Measurements from ENCODE around the gene LRRC74A.

Gene LRRC74A

DNA sequence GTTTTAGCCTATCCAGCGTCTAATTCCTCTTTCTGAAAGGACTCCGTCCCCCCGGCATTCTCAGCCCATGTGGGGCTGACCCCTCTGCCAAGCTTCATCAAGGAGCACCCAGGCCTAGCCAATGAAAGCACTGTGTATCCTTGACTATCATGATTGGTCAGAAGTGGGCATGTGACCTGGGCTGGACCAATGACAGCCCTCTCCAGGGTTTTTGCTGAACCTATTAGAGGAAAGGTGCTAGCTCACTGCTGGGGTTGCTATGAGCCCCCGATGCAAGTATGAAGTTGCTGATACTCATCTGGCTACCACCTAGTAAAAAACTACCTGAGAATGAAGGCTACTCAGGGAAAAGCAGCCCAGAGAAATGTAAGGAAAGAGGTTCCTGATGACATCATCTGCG is 68.1 kb downstream of the LRRC74A start:
- TF ChIP-seq, protein P1, sequence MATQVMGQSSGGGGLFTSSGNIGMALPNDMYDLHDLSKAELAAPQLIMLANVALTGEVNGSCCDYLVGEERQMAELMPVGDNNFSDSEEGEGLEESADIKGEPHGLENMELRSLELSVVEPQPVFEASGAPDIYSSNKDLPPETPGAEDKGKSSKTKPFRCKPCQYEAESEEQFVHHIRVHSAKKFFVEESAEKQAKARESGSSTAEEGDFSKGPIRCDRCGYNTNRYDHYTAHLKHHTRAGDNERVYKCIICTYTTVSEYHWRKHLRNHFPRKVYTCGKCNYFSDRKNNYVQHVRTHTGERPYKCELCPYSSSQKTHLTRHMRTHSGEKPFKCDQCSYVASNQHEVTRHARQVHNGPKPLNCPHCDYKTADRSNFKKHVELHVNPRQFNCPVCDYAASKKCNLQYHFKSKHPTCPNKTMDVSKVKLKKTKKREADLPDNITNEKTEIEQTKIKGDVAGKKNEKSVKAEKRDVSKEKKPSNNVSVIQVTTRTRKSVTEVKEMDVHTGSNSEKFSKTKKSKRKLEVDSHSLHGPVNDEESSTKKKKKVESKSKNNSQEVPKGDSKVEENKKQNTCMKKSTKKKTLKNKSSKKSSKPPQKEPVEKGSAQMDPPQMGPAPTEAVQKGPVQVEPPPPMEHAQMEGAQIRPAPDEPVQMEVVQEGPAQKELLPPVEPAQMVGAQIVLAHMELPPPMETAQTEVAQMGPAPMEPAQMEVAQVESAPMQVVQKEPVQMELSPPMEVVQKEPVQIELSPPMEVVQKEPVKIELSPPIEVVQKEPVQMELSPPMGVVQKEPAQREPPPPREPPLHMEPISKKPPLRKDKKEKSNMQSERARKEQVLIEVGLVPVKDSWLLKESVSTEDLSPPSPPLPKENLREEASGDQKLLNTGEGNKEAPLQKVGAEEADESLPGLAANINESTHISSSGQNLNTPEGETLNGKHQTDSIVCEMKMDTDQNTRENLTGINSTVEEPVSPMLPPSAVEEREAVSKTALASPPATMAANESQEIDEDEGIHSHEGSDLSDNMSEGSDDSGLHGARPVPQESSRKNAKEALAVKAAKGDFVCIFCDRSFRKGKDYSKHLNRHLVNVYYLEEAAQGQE (IDR thresholded peaks at IDR 0.05; ENCODE audit: insufficient read depth in 1 of 2, low read depth in 2 of 2, low read length in 2 of 2), result no peak
- no peak for TF ChIP-seq SIN3A (IDR thresholded peaks at IDR 0.05; ENCODE audit: borderline replicate concordance, insufficient read depth, low read length)
- TF ChIP-seq POLR2AphosphoS5 (IDR thresholded peaks at IDR 0.05; ENCODE audit: low read depth, low read length), result no peak
- TF ChIP-seq TAF1 (IDR thresholded peaks at IDR 0.05; ENCODE audit: borderline replicate concordance, insufficient read depth, low read length), result no peak
- no peak for TF ChIP-seq FOXP2 (optimal IDR thresholded peaks at IDR 0.05; ENCODE audit: borderline replicate concordance, extremely low read depth, extremely low read length, insufficient read depth)

DNA sequence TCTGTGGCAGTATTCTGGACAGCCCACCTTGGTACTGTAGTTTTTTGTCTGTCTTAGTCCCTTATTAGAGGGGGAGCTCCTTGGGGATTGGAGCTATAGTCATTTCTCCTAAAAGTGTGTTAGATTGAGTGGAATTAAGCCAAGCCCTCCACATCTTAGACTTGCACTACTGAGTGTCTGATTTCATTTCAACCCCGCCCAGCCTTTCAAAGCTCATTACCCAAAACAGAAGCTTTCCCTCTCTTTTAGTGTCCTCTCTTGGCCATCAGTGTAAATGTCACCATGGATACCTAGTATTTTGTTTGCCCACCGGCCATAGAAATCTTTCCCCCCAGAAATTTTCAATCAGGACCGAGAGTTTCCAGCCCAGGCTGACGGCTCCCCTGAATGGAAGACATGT is 74.5 kb downstream of the LRRC74A start:
- TF ChIP-seq TAF1 (IDR thresholded peaks at IDR 0.05; ENCODE audit: borderline replicate concordance, insufficient read depth, low read length) (no peak), FOXP2 (optimal IDR thresholded peaks at IDR 0.05; ENCODE audit: borderline replicate concordance, extremely low read depth, extremely low read length, insufficient read depth) (no peak), POLR2AphosphoS5 (IDR thresholded peaks at IDR 0.05; ENCODE audit: low read depth, low read length) (no peak), SIN3A (IDR thresholded peaks at IDR 0.05; ENCODE audit: borderline replicate concordance, insufficient read depth, low read length) (no peak)
- TF ChIP-seq, protein P1 (IDR thresholded peaks at IDR 0.05; ENCODE audit: insufficient read depth in 1 of 2, low read depth in 2 of 2, low read length in 2 of 2), result no peak

- TF ChIP-seq, protein P1 (IDR thresholded peaks at IDR 0.05; ENCODE audit: insufficient read depth in 1 of 2, low read depth in 2 of 2, low read length in 2 of 2), result no peak
- no peak for TF ChIP-seq POLR2AphosphoS5 (IDR thresholded peaks at IDR 0.05; ENCODE audit: low read depth, low read length)
- no peak for TF ChIP-seq FOXP2 (optimal IDR thresholded peaks at IDR 0.05; ENCODE audit: borderline replicate concordance, extremely low read depth, extremely low read length, insufficient read depth)
- no peak for TF ChIP-seq SIN3A (IDR thresholded peaks at IDR 0.05; ENCODE audit: borderline replicate concordance, insufficient read depth, low read length)
- no peak for TF ChIP-seq TAF1 (IDR thresholded peaks at IDR 0.05; ENCODE audit: borderline replicate concordance, insufficient read depth, low read length)
These were observed 75.2 kb downstream of the LRRC74A start for GRCh38 chr14:76901171-76902055.

DNA sequence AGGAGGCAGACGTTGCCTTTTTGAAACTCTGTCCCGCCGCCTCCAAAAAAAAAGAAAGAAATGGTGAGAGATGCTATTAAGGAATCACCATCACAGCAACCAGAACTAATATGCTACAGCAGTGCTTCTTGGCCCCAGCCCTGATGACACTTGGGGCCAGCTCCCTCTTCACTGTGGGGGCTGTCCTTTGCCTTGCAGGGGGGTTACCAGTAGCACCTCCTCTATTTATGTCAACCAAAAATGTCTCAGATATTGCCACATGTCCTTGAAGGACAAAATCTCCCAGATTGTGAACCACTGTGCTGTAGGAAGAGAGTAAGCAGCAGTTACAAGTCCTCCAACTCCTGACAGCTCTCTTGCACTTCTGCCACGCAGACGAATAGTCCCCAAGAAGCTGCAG is 76.4 kb downstream of the LRRC74A start:
- TF ChIP-seq TAF1 (IDR thresholded peaks at IDR 0.05; ENCODE audit: borderline replicate concordance, insufficient read depth, low read length) (no peak), SIN3A (IDR thresholded peaks at IDR 0.05; ENCODE audit: borderline replicate concordance, insufficient read depth, low read length) (no peak), FOXP2 (optimal IDR thresholded peaks at IDR 0.05; ENCODE audit: borderline replicate concordance, extremely low read depth, extremely low read length, insufficient read depth) (no peak), POLR2AphosphoS5 (IDR thresholded peaks at IDR 0.05; ENCODE audit: low read depth, low read length) (no peak)
- TF ChIP-seq, protein P1 (IDR thresholded peaks at IDR 0.05; ENCODE audit: insufficient read depth in 1 of 2, low read depth in 2 of 2, low read length in 2 of 2), result no peak
